OCI-LY7 (cell line): ENCODE data around the gene IFI6. TPM values are rescaled to one million over a fixed set of nuclear protein-coding genes. Genes with fewer than 3 reads are reported as not detected.
"Not testable (repeated sequence)": the region's sequence is repeated elsewhere in the genome, so short reads cannot be mapped to it uniquely, and the experiment has no call there.

Experiments
- BruUV-seq: library from RNA; stranded (reverse); fragments of 400-500 nt; replicated peaks from 2 replicates; lab custom pipeline; 2021; lab: Mats Ljungman, UMichigan
- CTCF ChIA-PET: fragments of 300-600 bp; sonication (Branson Sonifier 250); formaldehyde crosslinking; loops from one replicate; lab custom pipeline; 2022; ENCODE audit warnings: antibody characterized with exemption; ENCODE audit not compliant: unreplicated experiment; lab: Charles Lee
- POLR2A ChIA-PET: fragments of 300-600 bp; sonication (Branson Sonifier 250); formaldehyde crosslinking; loops from one replicate; lab custom pipeline; 2022; ENCODE audit warnings: antibody characterized with exemption; lab: Charles Lee
- DNase-seq: peaks from one replicate; pipeline ENCODE4 v3.0.0-alpha.2; 2015; ENCODE audit warnings: low spot score
- H2AFZ ChIP-seq: fragments of 200-600 bp; sonication (generic), shearing (Covaris generic); 2 replicates; pipeline ENCODE4 v1.6.1; 2014; ENCODE audit warnings: mild to moderate bottlenecking, antibody characterized with exemption, low read length, moderate library complexity
- H3K27ac ChIP-seq: fragments of 200-600 bp; sonication (generic); 2 replicates; pipeline ENCODE4 v1.5.1; 2014; ENCODE audit warnings: mixed run types, low read depth, mild to moderate bottlenecking, moderate library complexity, low read length, inconsistent platforms; ENCODE audit not compliant: poor library complexity, severe bottlenecking
- H3K36me3 ChIP-seq: fragments of 200-600 bp; sonication (generic); 2 replicates; pipeline ENCODE4 v1.6.1; 2014; ENCODE audit warnings: mild to moderate bottlenecking, antibody characterized with exemption, low read length, moderate library complexity, mixed read lengths; ENCODE audit not compliant: insufficient read depth
- H3K4me1 ChIP-seq: fragments of 200-600 bp; sonication (generic); 2 replicates; pipeline ENCODE4 v1.5.1; 2014; ENCODE audit warnings: mild to moderate bottlenecking, low read length; ENCODE audit not compliant: insufficient read depth, poor library complexity, severe bottlenecking
- H3K4me2 ChIP-seq: fragments of 200-600 bp; sonication (generic); 2 replicates; pipeline ENCODE4 v1.6.1; 2014; ENCODE audit warnings: mild to moderate bottlenecking, low read length
- H3K4me3 ChIP-seq: fragments of 200-600 bp; sonication (generic); 2 replicates; pipeline ENCODE4 v1.5.1; 2014; ENCODE audit warnings: mild to moderate bottlenecking, low read depth, low read length; ENCODE audit not compliant: poor library complexity, severe bottlenecking
- H3K79me2 ChIP-seq: fragments of 200-600 bp; sonication (generic); 2 replicates; pipeline ENCODE4 v1.6.1; 2016; ENCODE audit warnings: low read depth, mild to moderate bottlenecking, low read length, moderate library complexity, mixed read lengths; ENCODE audit not compliant: insufficient read depth
- H3K9me2 ChIP-seq: fragments of 200-600 bp; sonication (generic); 2 replicates; pipeline ENCODE4 v1.6.1; 2016; ENCODE audit warnings: mild to moderate bottlenecking, low read length, mixed read lengths; ENCODE audit not compliant: insufficient read depth
- H3K9me3 ChIP-seq: fragments of 200-600 bp; sonication (generic); 2 replicates; pipeline ENCODE4 v1.6.1; 2014; ENCODE audit warnings: mild to moderate bottlenecking, mixed run types, low read length, mixed read lengths
- H4K20me1 ChIP-seq: fragments of 200-600 bp; sonication (generic); 2 replicates; pipeline ENCODE4 v1.6.1; 2014; ENCODE audit warnings: mild to moderate bottlenecking, antibody characterized with exemption, low read length, moderate library complexity, mixed read lengths; ENCODE audit not compliant: insufficient read depth
- CTCF ChIP-seq: fragments of 200-600 bp; sonication (generic); conservative IDR thresholded peaks from 2 replicates; pipeline ENCODE4 v1.5.1; 2014; ENCODE audit warnings: mild to moderate bottlenecking, antibody characterized with exemption, low read length, moderate library complexity, mixed read lengths
- EZH2phosphoT487 ChIP-seq: fragments of 200-600 bp; sonication (generic); IDR thresholded peaks from 2 replicates; pipeline ENCODE4 v1.6.1; 2018; ENCODE audit warnings: low read depth, borderline replicate concordance, mild to moderate bottlenecking, mixed run types, antibody characterized with exemption, low read length, moderate library complexity, mixed read lengths
- intact Hi-C: fragments of 100-400 bp; cut with micrococcal nuclease; formaldehyde crosslinking; loops from one replicate; pipeline ENCODE4 v1.10.0; 2022; ENCODE audit not compliant: unreplicated experiment
- total RNA-seq, 2 experiments: library from RNA; depleted of rRNA in 1 of 2; stranded (reverse); fragments of >200 nt in 1 of 2; shearing (Covaris generic) in 1 of 2; gene quantifications; 2 replicates each; pipeline ENCODE4 v1.2.3, GENCODE V29; 2014 to 2022

IFI6 gene
- total RNA-seq, 2 experiments from 2014 or later, result 6.0 to 7.7 TPM

GRCh38 chr1:27645071-27645415 lies 26.9 kb downstream of the IFI6 start:
- Histone ChIP-seq H3K36me3 (no peaks in the 10 kb centered on the region), H3K79me2 (no peaks in the 10 kb centered on the region), H3K9me3 (no peaks in the 10 kb centered on the region), H3K4me3 (no peak overlapping the region), H4K20me1 (no peaks in the 10 kb centered on the region), H3K27ac (no peak overlapping the region), H3K4me1 (peaks cover 5% of the 10 kb centered on the region), H2AFZ (no peak overlapping the region), H3K4me2 (no peak overlapping the region), H3K9me2 (no peaks in the 10 kb centered on the region)
- BruUV-seq, result no TSS peak
- ChIA-PET POLR2A (no interaction called here), CTCF (no interaction called here)
- intact Hi-C loops, result no loop called here
- no peak for DNase-seq
- TF ChIP-seq EZH2phosphoT487 (no peak), CTCF (no peak)

- BruUV-seq, result no TSS peak
- Histone ChIP-seq H3K4me1 (peaks cover 4% of the 10 kb centered on the region), H4K20me1 (no peaks in the 10 kb centered on the region), H3K4me2 (no peak overlapping the region), H3K9me2 (no peaks in the 10 kb centered on the region), H3K4me3 (no peak overlapping the region), H3K79me2 (no peaks in the 10 kb centered on the region), H2AFZ (peak overlapping the region; percentile 38; the same call in 1 of the 2 replicates), H3K36me3 (no peaks in the 10 kb centered on the region), H3K9me3 (no peaks in the 10 kb centered on the region), H3K27ac (no peak overlapping the region)
- TF ChIP-seq CTCF, result no peak
- TF ChIP-seq EZH2phosphoT487, result no peak
- ChIA-PET POLR2A (no interaction called here), CTCF (no interaction called here)
- no peak for DNase-seq
- intact Hi-C loops, result no loop called here
These were observed 27.5 kb downstream of the IFI6 start for GRCh38 chr1:27644369-27645070.

GRCh38 chr1:27643600-27644368 lies 28.2 kb downstream of the IFI6 start:
- peak; percentile 77 for DNase-seq
- H3K4me3 ChIP-seq, result no peak overlapping the region
- ChIA-PET CTCF (interaction anchor here (0.7 kb wide), 1 partner anchor 19 kb away, joined by 3 read pairs; no protein-coding TSS in a partner anchor), POLR2A (no interaction called here)
- intact Hi-C loops, result no loop called here
- no peak for TF ChIP-seq EZH2phosphoT487
- peak; percentile 83 for TF ChIP-seq CTCF
- H3K27ac ChIP-seq, result no peak overlapping the region
- peak overlapping the region; percentile 38; the same call in 1 of the 2 replicates for H2AFZ ChIP-seq
- H3K79me2 ChIP-seq, result no peaks in the 10 kb centered on the region
- no peaks in the 10 kb centered on the region for H3K9me2 ChIP-seq
- 0 out of 2 replicates have a peak overlapping the region, but pooled peaks have one; percentile 5 for H3K4me2 ChIP-seq
- H3K9me3 ChIP-seq, result no peaks in the 10 kb centered on the region
- no TSS peak for BruUV-seq
- no peaks in the 10 kb centered on the region for H3K36me3 ChIP-seq
- no peaks in the 10 kb centered on the region for H4K20me1 ChIP-seq
- peaks cover 4% of the 10 kb centered on the region for H3K4me1 ChIP-seq

GRCh38 chr1:27640514-27640913 lies 31.5 kb downstream of the IFI6 start:
- BruUV-seq, H3K9me2 ChIP-seq, H3K36me3 ChIP-seq, H3K27ac ChIP-seq, H3K4me3 ChIP-seq, H3K9me3 ChIP-seq, POLR2A ChIA-PET, H4K20me1 ChIP-seq, H3K79me2 ChIP-seq, CTCF ChIA-PET, DNase-seq, intact Hi-C loops, H3K4me2 ChIP-seq, H2AFZ ChIP-seq: not testable (repeated sequence)
- peaks cover 13% of the 10 kb centered on the region for H3K4me1 ChIP-seq
